ENCODE data around the gene GRK6. TPM values are rescaled to one million over a fixed set of nuclear protein-coding genes. Genes with fewer than 3 reads are reported as not detected.

The GRK6 gene
- total and polyA plus RNA-seq, 2 of the 4 experiments (the other 2 are of a cell fraction): 25.3 to 30.1 TPM

- TF ChIP-seq ELK1 (IDR thresholded peaks at IDR 0.05; ENCODE audit: borderline replicate concordance, low read depth, low read length) (no peak), USF2 (IDR thresholded peaks at IDR 0.05; ENCODE audit: low read depth, low read length) (peak; percentile 44; the same call in 1 of the 2 replicates)
- Histone ChIP-seq H3K9me1 (ENCODE audit: insufficient read depth, low read length) (peaks cover 16% of the 10 kb centered on the region; the same call in 1 of the 2 replicates), H3K23ac (ENCODE audit: low read depth, low read length) (no peak overlapping the region), H3K36me3 (ENCODE audit: control insufficient read depth, insufficient read depth, low read length) (peaks cover 88% of the 10 kb centered on the region), H4K8ac (ENCODE audit: low read depth in 2 of 2, low read length in 2 of 2) (no peak overlapping the region; a peak in 1 of 4 replicates), H3K27me3 (ENCODE audit: control insufficient read depth, insufficient read depth, low read length) (no peaks in the 10 kb centered on the region), H3K14ac (replicated peaks; ENCODE audit: low read depth, low read length) (no peak overlapping the region), H2BK20ac (ENCODE audit: low read depth, low read length) (no peak overlapping the region), H3K56ac (ENCODE audit: extremely low read depth, insufficient read depth, low read length) (no peak overlapping the region), H3K4me2 (ENCODE audit: low read depth, low read length) (no peak overlapping the region), H3K79me1 (ENCODE audit: low read depth in 1 of 2, low read length in 2 of 2) (peaks cover 48 to 86% of the 10 kb centered on the region in 2 experiments), H2BK120ac (ENCODE audit: low read depth, low read length) (no peak overlapping the region), H3K4ac (ENCODE audit: low read depth, low read length) (no peak overlapping the region), H4K5ac (ENCODE audit: low read depth, low read length) (no peak overlapping the region), H2AK9ac (replicated peaks; ENCODE audit: low read depth, low read length, poor library complexity) (no peak overlapping the region), H2BK15ac (ENCODE audit: low read depth, low read length) (no peak overlapping the region), H3K18ac (ENCODE audit: low read depth, low read length) (no peak overlapping the region), H3K9ac (ENCODE audit: low read depth, low read length) (no peak overlapping the region), H2AK5ac (ENCODE audit: low read depth, low read length) (no peak overlapping the region), H3K27ac (ENCODE audit: insufficient read depth, low read length) (no peak overlapping the region), H3K4me3 (ENCODE audit: insufficient read depth, low read depth, low read length) (no peak overlapping the region), H3K9me3 (ENCODE audit: control insufficient read depth, insufficient read depth, low read length) (no peaks in the 10 kb centered on the region), H4K91ac (ENCODE audit: insufficient read depth, low read depth, low read length) (no peak overlapping the region), H2AFZ (replicated peaks; ENCODE audit: low read length, poor library complexity) (no peak overlapping the region), H4K20me1 (ENCODE audit: insufficient read depth, low read length) (peaks cover 96% of the 10 kb centered on the region), H3K4me1 (ENCODE audit: control insufficient read depth, insufficient read depth, low read length) (peaks cover 11% of the 10 kb centered on the region; the same call in 1 of the 2 replicates), H2BK5ac (ENCODE audit: low read depth, low read length, poor library complexity, severe bottlenecking) (no peak overlapping the region)
- ATAC-seq (ENCODE audit: low read depth) (no peak), DNase-seq (no peak)
- ChIA-PET POLR2A (ENCODE audit: unreplicated experiment) (no interaction called here), CTCF (no interaction called here)
- dilution Hi-C loops (cut with HindIII; ENCODE audit: low sequenced_read_pairs, unreplicated experiment) (no loop called here), in situ Hi-C loops (cut with MboI; ENCODE audit: low sequenced_read_pairs) (no loop called here), intact Hi-C loops (cut with micrococcal nuclease) (no loop called here)
- BruUV-seq (replicated peaks): no TSS peak
- no CpG with 5 or more reads among the region's 8 CpGs for WGBS, 2 experiments (ENCODE audit: extremely low coverage in 2 of 2, insufficient read length in 1 of 2)
Measured at GRCh38 chr5:177487144-177487543, 60.7 kb downstream of the GRK6 start.
